SK-N-SH (cell line): ENCODE data around the gene CD72. TPM values are rescaled to one million over a fixed set of nuclear protein-coding genes. Genes with fewer than 3 reads are reported as not detected.

Experiments used
- CTCF ChIA-PET: fragments of 300-600, 350-600 bp; formaldehyde crosslinking; extraction: SDS; loops from one replicate; lab custom pipeline; 2021; lab: Yijun Ruan, JAX
- POLR2A ChIA-PET: fragments of 350-600 bp; sonication (Branson Sonifier 250); formaldehyde crosslinking; extraction: SDS; loops from one replicate; lab custom pipeline; 2020; ENCODE audit warnings: antibody characterized with exemption, inconsistent platforms; lab: Yijun Ruan, JAX
- DNase-seq: peaks from one replicate; pipeline ENCODE4 v3.0.0; 2012
- H2AFZ ChIP-seq: fragments of 200-600 bp; sonication (generic); 2 replicates; pipeline ENCODE4 v1.8.1; 2016; ENCODE audit warnings: antibody characterized with exemption, mild to moderate bottlenecking, low read depth
- H3F3A ChIP-seq: fragments of 200-600 bp; sonication (generic); replicated peaks from 2 replicates; pipeline ENCODE3; 2016; ENCODE audit warnings: antibody characterized with exemption, mild to moderate bottlenecking; ENCODE audit not compliant: insufficient read depth
- H3K27ac ChIP-seq, 2 experiments: fragments of 200-500 bp in 1 of 2; fragments of 200-600 bp in 1 of 2; sonication (Bioruptor generic) in 1 of 2; sonication (generic), shearing (Covaris generic) in 1 of 2; 2 replicates each; pipeline versions ENCODE4 v1.5.1 to v1.6.1; 2014 to 2016; ENCODE audit warnings: low read depth in 2 of 2, inconsistent platforms in 1 of 2, low read length in 1 of 2, mild to moderate bottlenecking in 1 of 2, mixed read lengths in 1 of 2
- H3K27me3 ChIP-seq: fragments of 200-600 bp; sonication (generic), shearing (Covaris generic); 2 replicates; pipeline ENCODE4 v1.6.1; 2016; ENCODE audit warnings: mixed run types; ENCODE audit not compliant: insufficient read depth
- H3K36me3 ChIP-seq, 2 experiments: fragments of 200-500 bp in 1 of 2; fragments of 200-600 bp in 1 of 2; sonication (Bioruptor generic) in 1 of 2; sonication (generic) in 1 of 2; replicated peaks in 1 of 2; 2 replicates each; pipeline versions ENCODE3 to v1.5.1; 2014 to 2016; ENCODE audit warnings: low read length in 1 of 2, mild to moderate bottlenecking in 1 of 2; ENCODE audit not compliant: insufficient read depth in 2 of 2, control insufficient read depth in 1 of 2
- H3K4me1 ChIP-seq, 2 experiments: fragments of 200-500 bp in 1 of 2; fragments of 200-600 bp in 1 of 2; sonication (Bioruptor generic) in 1 of 2; sonication (generic), shearing (Covaris generic) in 1 of 2; 2 replicates each; pipeline versions ENCODE4 v1.5.1 to v1.6.1; 2014 to 2016; ENCODE audit warnings: low read depth in 1 of 2, low read length in 1 of 2, mixed run types in 1 of 2; ENCODE audit not compliant: insufficient read depth in 2 of 2, control insufficient read depth in 1 of 2
- H3K4me2 ChIP-seq: fragments of 200-600 bp; sonication (generic), shearing (Covaris generic); 2 replicates; pipeline ENCODE4 v1.6.1; 2017; ENCODE audit warnings: mixed run types
- H3K4me3 ChIP-seq, 2 experiments: fragments of 200-500 bp in 1 of 2; fragments of 200-600 bp in 1 of 2; sonication (Bioruptor generic) in 1 of 2; sonication (generic), shearing (Covaris generic) in 1 of 2; 2 replicates each; pipeline versions ENCODE4 v1.5.1 to v1.8.1; 2014 to 2016; ENCODE audit warnings: low read depth in 2 of 2, inconsistent platforms in 1 of 2, low read length in 1 of 2, mild to moderate bottlenecking in 1 of 2, mixed read lengths in 1 of 2, moderate library complexity in 1 of 2
- H3K79me2 ChIP-seq: fragments of 200-600 bp; sonication (generic); 2 replicates; pipeline ENCODE4 v1.8.1; 2017; ENCODE audit warnings: mild to moderate bottlenecking; ENCODE audit not compliant: insufficient read depth
- H3K9ac ChIP-seq: fragments of 200-600 bp; sonication (generic); 2 replicates; pipeline ENCODE4 v1.6.1; 2017; ENCODE audit warnings: mixed run types
- H3K9me2 ChIP-seq: fragments of 200-600 bp; sonication (generic); 2 replicates; pipeline ENCODE4 v1.6.1; 2017; ENCODE audit warnings: mixed run types
- H3K9me3 ChIP-seq: fragments of 200-600 bp; sonication (generic); 2 replicates; pipeline ENCODE4 v1.6.1; 2017; ENCODE audit warnings: mixed run types, mild to moderate bottlenecking, moderate library complexity
- H4K20me1 ChIP-seq: fragments of 200-600 bp; sonication (generic); 2 replicates; pipeline ENCODE4 v1.6.1; 2017; ENCODE audit warnings: mild to moderate bottlenecking, mixed run types; ENCODE audit not compliant: insufficient read depth
- CHD2 ChIP-seq: fragments of 150-350 bp; IDR thresholded peaks from 2 replicates; pipeline ENCODE4 v1.6.1; 2018; ENCODE audit warnings: low read length; ENCODE audit not compliant: partially characterized antibody
- ELF1 ChIP-seq: IDR thresholded peaks from 2 replicates; pipeline ENCODE4 v1.4.0; 2012
- EZH2phosphoT487 ChIP-seq: fragments of 200-600 bp; sonication (generic); IDR thresholded peaks from 2 replicates; pipeline ENCODE4 v1.6.1; 2017; ENCODE audit warnings: low read depth, mixed run types, mild to moderate bottlenecking, antibody characterized with exemption, moderate library complexity, borderline replicate concordance
- FOSL2 ChIP-seq: IDR thresholded peaks from 2 replicates; pipeline ENCODE4 v1.4.0; 2012; ENCODE audit warnings: low read depth, mild to moderate bottlenecking, moderate library complexity, borderline replicate concordance
- FOXJ3 ChIP-seq: sonication (generic); formaldehyde crosslinking; IDR thresholded peaks from 2 replicates; pipeline ENCODE4 v1.5.1; 2020; ENCODE audit warnings: mild to moderate bottlenecking, missing genetic modification reagents
- FOXM1 ChIP-seq: IDR thresholded peaks from 2 replicates; pipeline ENCODE4 v1.4.0; 2012; ENCODE audit warnings: low read depth, mild to moderate bottlenecking
- GABPA ChIP-seq: IDR thresholded peaks from 2 replicates; pipeline ENCODE4 v1.4.0; 2012; ENCODE audit warnings: low read depth, mild to moderate bottlenecking
- JUND ChIP-seq: IDR thresholded peaks from 2 replicates; pipeline ENCODE4 v1.4.0; 2012
- MEF2A ChIP-seq: IDR thresholded peaks from 2 replicates; pipeline ENCODE4 v1.4.0; 2012; ENCODE audit warnings: low read depth, borderline replicate concordance
- MXI1 ChIP-seq: IDR thresholded peaks from 2 replicates; pipeline ENCODE4 v1.6.1; 2012; ENCODE audit warnings: mild to moderate bottlenecking, low read depth, low read length, improper control_type of control experiment
- NRF1 ChIP-seq: IDR thresholded peaks from 2 replicates; pipeline ENCODE4 v1.6.1; 2012; ENCODE audit warnings: low read depth, mild to moderate bottlenecking, low read length
- RAD21 ChIP-seq: IDR thresholded peaks from 2 replicates; pipeline ENCODE4 v1.6.1; 2012; ENCODE audit warnings: mild to moderate bottlenecking, low read length
- RCOR1 ChIP-seq: fragments of 150-350 bp; IDR thresholded peaks from 2 replicates; pipeline ENCODE4 v1.6.1; 2017; ENCODE audit warnings: antibody characterized with exemption, low read length
- RFX5 ChIP-seq: IDR thresholded peaks from 2 replicates; pipeline ENCODE4 v1.6.1; 2012; ENCODE audit warnings: mild to moderate bottlenecking, improper control_type of control experiment, low read length
- RXRA ChIP-seq: IDR thresholded peaks from 2 replicates; pipeline ENCODE4 v1.4.0; 2012; ENCODE audit warnings: low read depth, mild to moderate bottlenecking, borderline replicate concordance
- TCF12 ChIP-seq: IDR thresholded peaks from 2 replicates; pipeline ENCODE4 v1.4.0; 2012
- TEAD4 ChIP-seq: IDR thresholded peaks from 2 replicates; pipeline ENCODE4 v1.4.0; 2012; ENCODE audit warnings: mild to moderate bottlenecking, borderline replicate concordance; ENCODE audit not compliant: insufficient read depth
- YY1 ChIP-seq: IDR thresholded peaks from 2 replicates; pipeline ENCODE4 v1.4.0; 2012; ENCODE audit warnings: low read depth, mild to moderate bottlenecking
- WGBS: methylation state at CpG from one replicate; pipeline ENCODE4 v1.1.6; 2017; ENCODE audit warnings: low lambda C conversion rate; 5-methylcytosine and 5-hydroxymethylcytosine counted together
- polyA plus RNA-seq, 3 experiments: library from polyadenylated mRNA; depleted of rRNA; stranded (reverse); fragments of >200 nt; gene quantifications; 2 replicates each; pipeline ENCODE4 v1.2.3, GENCODE V29; 2012
- TF ChIP-seq, protein P1 (sequence below): IDR thresholded peaks from 2 replicates; pipeline ENCODE4 v1.4.0; 2012; ENCODE audit warnings: low read depth, borderline replicate concordance
- TF ChIP-seq, protein P2 (sequence below): IDR thresholded peaks from 2 replicates; pipeline ENCODE4; 2012
- TF ChIP-seq, protein P3 (sequence below): fragments of 150-350 bp; IDR thresholded peaks from 2 replicates; pipeline ENCODE4 v1.6.1; 2016; ENCODE audit warnings: mild to moderate bottlenecking, low read depth, low read length
- TF ChIP-seq, protein P4 (sequence below): IDR thresholded peaks from 2 replicates; pipeline ENCODE4 v1.6.1; 2012; ENCODE audit warnings: mild to moderate bottlenecking, low read depth, low read length, moderate library complexity
- TF ChIP-seq, protein P5 (sequence below): fragments of 150-350 bp; IDR thresholded peaks from 2 replicates; pipeline ENCODE4 v1.6.1; 2017; ENCODE audit warnings: antibody characterized with exemption, low read length, low read depth, borderline replicate concordance

The CD72 gene
- polyA plus RNA-seq, 1 of the 3 experiments (the other 2 are of a cell fraction) = 2.7 TPM

DNA sequence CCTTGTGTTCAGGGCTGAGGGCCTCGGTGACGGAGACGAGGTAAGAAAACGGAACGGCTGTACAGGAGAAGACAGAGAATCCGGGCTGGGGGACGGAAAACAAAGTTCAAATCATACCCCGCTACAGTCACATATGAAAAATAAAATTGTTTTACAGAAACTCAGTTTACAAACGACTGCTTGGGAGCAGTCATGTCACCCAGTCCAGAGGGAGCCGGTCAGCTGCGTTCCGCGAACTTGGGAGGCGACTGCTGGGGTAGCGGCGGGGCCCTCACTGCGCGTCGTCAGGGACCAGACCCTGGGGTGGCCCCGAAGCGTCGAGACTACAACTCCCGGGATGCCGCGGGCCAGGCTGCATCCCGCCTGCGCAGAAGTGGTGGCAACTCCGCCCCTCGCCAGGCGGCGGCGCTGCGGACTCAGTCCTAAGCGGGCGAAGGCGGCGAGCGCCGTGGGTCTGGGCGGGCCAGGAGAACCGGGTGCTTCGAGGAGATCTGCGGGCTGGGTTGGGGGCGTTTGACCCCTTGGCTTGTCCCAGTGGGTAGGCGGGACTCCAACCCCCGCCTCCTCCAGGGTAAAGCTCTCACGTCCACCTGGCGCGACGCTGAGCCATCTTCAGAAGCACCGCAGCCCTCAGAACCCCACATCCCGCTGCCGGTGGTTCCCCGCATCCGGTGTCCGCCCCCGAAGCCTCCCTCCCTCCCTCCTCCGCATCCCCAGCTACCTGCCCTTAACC lies 28.5 kb upstream of the CD72 start:
- Histone ChIP-seq H4K20me1 (no peaks in the 10 kb centered on the region), H3K36me3 (no peaks in the 10 kb centered on the region), H3K27ac (peak overlapping the region in 1 of 2 experiments; percentile 76; a peak in 1 of 4 replicates), H3K27me3 (no peaks in the 10 kb centered on the region), H3K79me2 (no peaks in the 10 kb centered on the region), H3K9ac (peak overlapping the region; percentile 63), H3K9me3 (no peaks in the 10 kb centered on the region), H3K4me2 (peak overlapping the region; percentile 96), H2AFZ (peak overlapping the region; percentile 97), H3K4me1 (peaks cover 6 to 7% of the 10 kb centered on the region in 2 experiments; a peak in 2 of 4 replicates), H3K9me2 (no peaks in the 10 kb centered on the region), H3K4me3 (peak overlapping the region; percentile 61 to 67), H3F3A (peaks cover 6% of the 10 kb centered on the region)
- 8% methylated on average over 8 of the region's 58 CpGs for WGBS
- POLR2A ChIA-PET = interaction anchor here (0.9 to 2.6 kb wide), 4 partner anchors 12 to 567 kb away, joined by 3 to 20 read pairs (median 4); partner anchors contain the start of genes CCDC107, FANCG and RMRP
- peak; percentile 97 for DNase-seq
- CTCF ChIA-PET = interaction anchor here (0.6 to 5.7 kb wide), 39 partner anchors 11 to 522 kb away, joined by 3 to 86 read pairs (median 4); partner anchors contain the start of genes ARHGEF39, CCDC107, CD72 and CREB3
- TF ChIP-seq RFX5 (no peak), MEF2A (no peak), EZH2phosphoT487 (no peak), JUND (no peak), MXI1 (peak; percentile 59), FOSL2 (no peak), FOXJ3 (CRISPR knock-in tag) (peak; percentile 63; the same call in 1 of the 2 replicates), RXRA (no peak), NRF1 (peak; percentile 79), RCOR1 (peak; percentile 39; the same call in 1 of the 2 replicates), ELF1 (no peak), RAD21 (peak; percentile 76), GABPA (no peak), TEAD4 (no peak), CHD2 (no peak), FOXM1 (no peak), YY1 (no peak), TCF12 (no peak)
- TF ChIP-seq, protein P1, sequence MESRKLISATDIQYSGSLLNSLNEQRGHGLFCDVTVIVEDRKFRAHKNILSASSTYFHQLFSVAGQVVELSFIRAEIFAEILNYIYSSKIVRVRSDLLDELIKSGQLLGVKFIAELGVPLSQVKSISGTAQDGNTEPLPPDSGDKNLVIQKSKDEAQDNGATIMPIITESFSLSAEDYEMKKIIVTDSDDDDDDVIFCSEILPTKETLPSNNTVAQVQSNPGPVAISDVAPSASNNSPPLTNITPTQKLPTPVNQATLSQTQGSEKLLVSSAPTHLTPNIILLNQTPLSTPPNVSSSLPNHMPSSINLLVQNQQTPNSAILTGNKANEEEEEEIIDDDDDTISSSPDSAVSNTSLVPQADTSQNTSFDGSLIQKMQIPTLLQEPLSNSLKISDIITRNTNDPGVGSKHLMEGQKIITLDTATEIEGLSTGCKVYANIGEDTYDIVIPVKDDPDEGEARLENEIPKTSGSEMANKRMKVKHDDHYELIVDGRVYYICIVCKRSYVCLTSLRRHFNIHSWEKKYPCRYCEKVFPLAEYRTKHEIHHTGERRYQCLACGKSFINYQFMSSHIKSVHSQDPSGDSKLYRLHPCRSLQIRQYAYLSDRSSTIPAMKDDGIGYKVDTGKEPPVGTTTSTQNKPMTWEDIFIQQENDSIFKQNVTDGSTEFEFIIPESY = no peak
- TF ChIP-seq, protein P2, sequence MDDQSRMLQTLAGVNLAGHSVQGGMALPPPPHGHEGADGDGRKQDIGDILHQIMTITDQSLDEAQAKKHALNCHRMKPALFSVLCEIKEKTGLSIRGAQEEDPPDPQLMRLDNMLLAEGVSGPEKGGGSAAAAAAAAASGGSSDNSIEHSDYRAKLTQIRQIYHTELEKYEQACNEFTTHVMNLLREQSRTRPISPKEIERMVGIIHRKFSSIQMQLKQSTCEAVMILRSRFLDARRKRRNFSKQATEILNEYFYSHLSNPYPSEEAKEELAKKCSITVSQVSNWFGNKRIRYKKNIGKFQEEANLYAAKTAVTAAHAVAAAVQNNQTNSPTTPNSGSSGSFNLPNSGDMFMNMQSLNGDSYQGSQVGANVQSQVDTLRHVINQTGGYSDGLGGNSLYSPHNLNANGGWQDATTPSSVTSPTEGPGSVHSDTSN = no peak
- TF ChIP-seq, protein P3, sequence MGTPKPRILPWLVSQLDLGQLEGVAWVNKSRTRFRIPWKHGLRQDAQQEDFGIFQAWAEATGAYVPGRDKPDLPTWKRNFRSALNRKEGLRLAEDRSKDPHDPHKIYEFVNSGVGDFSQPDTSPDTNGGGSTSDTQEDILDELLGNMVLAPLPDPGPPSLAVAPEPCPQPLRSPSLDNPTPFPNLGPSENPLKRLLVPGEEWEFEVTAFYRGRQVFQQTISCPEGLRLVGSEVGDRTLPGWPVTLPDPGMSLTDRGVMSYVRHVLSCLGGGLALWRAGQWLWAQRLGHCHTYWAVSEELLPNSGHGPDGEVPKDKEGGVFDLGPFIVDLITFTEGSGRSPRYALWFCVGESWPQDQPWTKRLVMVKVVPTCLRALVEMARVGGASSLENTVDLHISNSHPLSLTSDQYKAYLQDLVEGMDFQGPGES = no peak
- TF ChIP-seq, protein P4, sequence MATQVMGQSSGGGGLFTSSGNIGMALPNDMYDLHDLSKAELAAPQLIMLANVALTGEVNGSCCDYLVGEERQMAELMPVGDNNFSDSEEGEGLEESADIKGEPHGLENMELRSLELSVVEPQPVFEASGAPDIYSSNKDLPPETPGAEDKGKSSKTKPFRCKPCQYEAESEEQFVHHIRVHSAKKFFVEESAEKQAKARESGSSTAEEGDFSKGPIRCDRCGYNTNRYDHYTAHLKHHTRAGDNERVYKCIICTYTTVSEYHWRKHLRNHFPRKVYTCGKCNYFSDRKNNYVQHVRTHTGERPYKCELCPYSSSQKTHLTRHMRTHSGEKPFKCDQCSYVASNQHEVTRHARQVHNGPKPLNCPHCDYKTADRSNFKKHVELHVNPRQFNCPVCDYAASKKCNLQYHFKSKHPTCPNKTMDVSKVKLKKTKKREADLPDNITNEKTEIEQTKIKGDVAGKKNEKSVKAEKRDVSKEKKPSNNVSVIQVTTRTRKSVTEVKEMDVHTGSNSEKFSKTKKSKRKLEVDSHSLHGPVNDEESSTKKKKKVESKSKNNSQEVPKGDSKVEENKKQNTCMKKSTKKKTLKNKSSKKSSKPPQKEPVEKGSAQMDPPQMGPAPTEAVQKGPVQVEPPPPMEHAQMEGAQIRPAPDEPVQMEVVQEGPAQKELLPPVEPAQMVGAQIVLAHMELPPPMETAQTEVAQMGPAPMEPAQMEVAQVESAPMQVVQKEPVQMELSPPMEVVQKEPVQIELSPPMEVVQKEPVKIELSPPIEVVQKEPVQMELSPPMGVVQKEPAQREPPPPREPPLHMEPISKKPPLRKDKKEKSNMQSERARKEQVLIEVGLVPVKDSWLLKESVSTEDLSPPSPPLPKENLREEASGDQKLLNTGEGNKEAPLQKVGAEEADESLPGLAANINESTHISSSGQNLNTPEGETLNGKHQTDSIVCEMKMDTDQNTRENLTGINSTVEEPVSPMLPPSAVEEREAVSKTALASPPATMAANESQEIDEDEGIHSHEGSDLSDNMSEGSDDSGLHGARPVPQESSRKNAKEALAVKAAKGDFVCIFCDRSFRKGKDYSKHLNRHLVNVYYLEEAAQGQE = no peak
- TF ChIP-seq, protein P5, sequence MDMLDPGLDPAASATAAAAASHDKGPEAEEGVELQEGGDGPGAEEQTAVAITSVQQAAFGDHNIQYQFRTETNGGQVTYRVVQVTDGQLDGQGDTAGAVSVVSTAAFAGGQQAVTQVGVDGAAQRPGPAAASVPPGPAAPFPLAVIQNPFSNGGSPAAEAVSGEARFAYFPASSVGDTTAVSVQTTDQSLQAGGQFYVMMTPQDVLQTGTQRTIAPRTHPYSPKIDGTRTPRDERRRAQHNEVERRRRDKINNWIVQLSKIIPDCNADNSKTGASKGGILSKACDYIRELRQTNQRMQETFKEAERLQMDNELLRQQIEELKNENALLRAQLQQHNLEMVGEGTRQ = no peak
